AG09309 (cell line): ENCODE results near the gene EXOC2.

Source experiments
- DNase-seq: peaks from one replicate; pipeline ENCODE4 v3.0.0-alpha.2; 2010; ENCODE audit warnings: low read depth
- H3K4me3 ChIP-seq: 2 replicates; pipeline ENCODE4 v1.5.1; 2011; ENCODE audit warnings: mild to moderate bottlenecking, low read depth, low read length, moderate library complexity; ENCODE audit not compliant: control insufficient read depth
- TF ChIP-seq, protein P1 (sequence below): IDR thresholded peaks from 2 replicates; pipeline ENCODE4 v1.5.1; 2011; ENCODE audit warnings: mild to moderate bottlenecking, low read depth, low read length, inconsistent platforms; ENCODE audit not compliant: insufficient read depth, control insufficient read depth; ENCODE audit errors: missing control alignments

EXOC2 gene

DNA sequence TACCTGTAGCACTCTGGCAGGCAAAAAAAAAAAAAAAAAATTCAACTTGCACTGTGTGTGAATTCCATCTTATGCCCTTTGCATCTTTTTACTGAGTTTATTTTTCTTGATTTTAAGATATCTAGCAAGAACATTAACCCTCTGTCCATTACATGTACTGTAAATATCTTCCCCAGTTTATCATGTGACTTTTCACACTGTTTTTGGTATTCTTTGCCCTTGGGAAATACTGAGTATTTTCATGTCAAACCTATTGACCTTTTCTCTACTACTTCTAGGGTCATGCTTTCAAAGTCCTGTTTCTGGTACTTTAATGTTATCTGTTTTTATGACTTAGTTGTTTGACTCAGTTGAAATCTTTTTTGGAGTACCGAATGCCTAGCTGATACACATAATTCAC lies 35.2 kb downstream of the EXOC2 start:
- no peak overlapping the region for H3K4me3 ChIP-seq
- TF ChIP-seq, protein P1, sequence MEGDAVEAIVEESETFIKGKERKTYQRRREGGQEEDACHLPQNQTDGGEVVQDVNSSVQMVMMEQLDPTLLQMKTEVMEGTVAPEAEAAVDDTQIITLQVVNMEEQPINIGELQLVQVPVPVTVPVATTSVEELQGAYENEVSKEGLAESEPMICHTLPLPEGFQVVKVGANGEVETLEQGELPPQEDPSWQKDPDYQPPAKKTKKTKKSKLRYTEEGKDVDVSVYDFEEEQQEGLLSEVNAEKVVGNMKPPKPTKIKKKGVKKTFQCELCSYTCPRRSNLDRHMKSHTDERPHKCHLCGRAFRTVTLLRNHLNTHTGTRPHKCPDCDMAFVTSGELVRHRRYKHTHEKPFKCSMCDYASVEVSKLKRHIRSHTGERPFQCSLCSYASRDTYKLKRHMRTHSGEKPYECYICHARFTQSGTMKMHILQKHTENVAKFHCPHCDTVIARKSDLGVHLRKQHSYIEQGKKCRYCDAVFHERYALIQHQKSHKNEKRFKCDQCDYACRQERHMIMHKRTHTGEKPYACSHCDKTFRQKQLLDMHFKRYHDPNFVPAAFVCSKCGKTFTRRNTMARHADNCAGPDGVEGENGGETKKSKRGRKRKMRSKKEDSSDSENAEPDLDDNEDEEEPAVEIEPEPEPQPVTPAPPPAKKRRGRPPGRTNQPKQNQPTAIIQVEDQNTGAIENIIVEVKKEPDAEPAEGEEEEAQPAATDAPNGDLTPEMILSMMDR, result no peak
- DNase-seq, result no peak

DNA sequence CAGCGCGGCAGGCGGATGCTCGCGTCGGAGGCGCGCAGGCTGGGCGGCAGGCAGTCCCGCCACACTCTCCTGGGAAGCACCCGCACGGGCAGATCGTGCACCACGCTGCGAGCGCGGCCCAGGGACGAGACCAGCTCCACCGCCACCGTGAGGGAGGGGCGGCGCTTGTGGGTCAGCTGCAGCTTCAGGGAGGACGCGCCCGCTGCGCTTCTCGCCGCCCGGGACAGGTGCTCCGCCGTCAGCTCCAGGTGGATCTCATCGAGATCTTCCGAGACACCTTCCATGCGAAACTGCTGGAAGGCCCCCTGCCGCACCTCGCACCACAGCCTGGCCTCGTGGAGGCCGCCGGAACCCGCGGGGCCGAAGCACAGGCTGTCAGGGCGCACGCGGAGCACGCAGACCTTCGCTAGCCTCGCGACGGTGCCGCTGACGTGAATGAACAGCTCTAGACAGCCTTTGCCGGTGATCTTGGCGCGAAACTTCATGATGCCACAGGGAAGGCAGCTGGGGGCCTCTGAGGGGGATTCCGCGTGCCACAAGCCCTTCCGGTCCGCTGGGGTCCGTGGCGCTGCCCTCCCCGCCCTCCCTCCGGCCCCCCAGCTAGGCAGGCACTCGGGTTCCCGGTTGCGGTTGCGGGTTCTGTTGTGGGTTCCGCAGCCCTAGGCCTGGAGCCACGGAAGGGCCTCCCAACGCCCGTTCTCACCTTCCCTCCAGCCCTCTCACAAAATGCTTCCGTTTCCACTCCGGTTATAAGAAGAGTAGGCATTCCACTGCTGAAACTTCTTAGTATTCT lies 36.3 kb downstream of the EXOC2 start, which contains the start of gene HUS1B:
HUS1B (minus strand) TSS at position 641 of the 793 bp plus-strand sequence; CDS start at position 485, 156 bp downstream.
- TF ChIP-seq, protein P1, result no peak
- DNase-seq, result no peak
- H3K4me3 ChIP-seq, result no peak within 1 kb of the TSS

DNA sequence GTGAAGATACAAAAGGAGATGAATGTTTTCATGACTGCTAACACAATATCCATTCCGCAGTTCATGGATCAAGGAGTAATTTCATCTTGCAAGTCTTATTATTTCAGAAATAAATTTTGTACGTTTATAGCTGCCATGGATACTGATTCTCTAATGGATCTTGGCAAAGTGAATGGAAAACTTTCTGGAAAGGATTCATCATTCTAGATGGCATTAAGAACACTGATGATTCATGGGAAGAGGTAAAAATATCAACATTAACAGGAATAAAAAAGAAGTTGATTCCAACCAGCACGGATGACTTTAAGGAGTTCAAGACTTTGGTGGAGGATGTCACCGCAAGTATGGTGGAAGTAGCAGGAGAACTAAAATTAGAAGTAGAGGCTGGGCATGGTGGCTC lies 38.8 kb downstream of the EXOC2 start:
- TF ChIP-seq, protein P1, result no peak

DNA sequence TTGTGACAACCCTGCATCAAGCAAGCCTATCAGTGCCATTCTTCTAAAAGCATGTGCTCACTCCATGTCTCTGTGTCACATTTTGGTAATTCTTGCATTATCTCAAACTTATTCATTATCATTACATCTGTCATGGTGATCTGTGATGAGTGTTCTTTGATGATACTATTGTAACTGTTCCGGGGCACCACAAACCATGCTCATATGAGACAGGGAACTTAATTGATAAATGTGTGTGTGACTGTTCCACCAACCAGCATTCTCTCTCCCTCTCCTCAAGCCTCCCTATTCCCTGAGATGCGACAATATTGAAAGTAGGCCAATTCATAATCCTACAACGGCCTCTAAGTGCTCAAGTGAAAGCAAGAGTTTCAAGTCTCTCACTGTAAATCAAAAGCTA lies 40.1 kb downstream of the EXOC2 start:
- TF ChIP-seq, protein P1, result no peak
- no peak for DNase-seq
- H3K4me3 ChIP-seq, result no peak overlapping the region

More for the DNA sequence above, 38.8 kb downstream of the EXOC2 start:
- DNase-seq, result no peak
- no peak overlapping the region for H3K4me3 ChIP-seq

DNA sequence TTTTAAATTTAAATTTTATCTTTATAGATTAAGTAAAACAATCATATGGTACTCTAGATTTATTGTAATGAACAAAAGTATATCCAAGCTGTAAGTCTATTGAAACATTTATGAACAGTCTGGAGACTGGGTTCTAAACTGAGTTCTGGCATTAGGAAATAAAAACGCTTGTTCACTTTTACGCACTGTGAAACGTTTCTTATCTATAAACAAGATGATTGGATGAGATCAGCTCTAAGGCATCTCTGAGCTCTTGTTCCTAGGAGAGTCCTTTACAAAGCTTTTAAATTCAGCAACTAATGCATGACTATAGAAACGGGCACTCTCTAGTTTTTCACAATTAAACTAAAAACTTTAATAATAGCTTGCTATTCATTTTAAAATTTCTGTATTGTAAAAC lies 42.8 kb downstream of the EXOC2 start:
- TF ChIP-seq, protein P1, result no peak
- no peak overlapping the region for H3K4me3 ChIP-seq
- DNase-seq, result no peak

DNA sequence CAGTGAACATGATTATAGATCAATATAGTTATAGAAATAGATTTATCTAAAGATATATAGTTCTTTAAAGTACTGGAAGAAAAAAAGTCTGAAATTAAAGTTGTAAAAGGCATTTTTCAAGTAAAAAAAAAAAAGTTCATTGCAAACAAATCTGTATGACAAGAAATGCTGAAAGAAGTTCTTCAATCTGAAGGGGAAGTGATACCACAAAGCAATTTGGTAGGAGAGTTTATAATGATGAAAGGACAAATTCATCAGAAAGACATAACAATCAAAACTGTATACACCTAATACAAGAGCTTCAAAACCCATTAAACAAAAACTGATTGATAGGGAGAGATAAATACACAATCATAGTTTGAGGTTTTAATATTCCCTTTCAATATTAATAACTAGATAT lies 50.1 kb downstream of the EXOC2 start:
- no peak for DNase-seq
- TF ChIP-seq, protein P1, result no peak
- H3K4me3 ChIP-seq, result no peak overlapping the region
